Endothelial cell of umbilical vein (primary cell): ENCODE measurements around the gene LHFPL2.

Source experiments
- CTCF ChIP-seq, 2 donors: IDR thresholded peaks; 1 replicate in 1 of 2; 2 replicates in 1 of 2; pipeline ENCODE4 v1.5.1; 2011; ENCODE audit warnings: low read length in 2 of 2, mild to moderate bottlenecking in 2 of 2, moderate library complexity in 2 of 2, control low read depth in 1 of 2, inconsistent platforms in 1 of 2, low read depth in 1 of 2; ENCODE audit not compliant: insufficient read depth in 1 of 2; ENCODE audit errors: extremely low read depth in 1 of 2
- EZH2 ChIP-seq: IDR thresholded peaks from 2 replicates; pipeline ENCODE4 v1.6.1; 2012; ENCODE audit warnings: borderline replicate concordance, low read depth, mild to moderate bottlenecking, moderate library complexity, low read length, inconsistent platforms; ENCODE audit not compliant: severe bottlenecking

DNA sequence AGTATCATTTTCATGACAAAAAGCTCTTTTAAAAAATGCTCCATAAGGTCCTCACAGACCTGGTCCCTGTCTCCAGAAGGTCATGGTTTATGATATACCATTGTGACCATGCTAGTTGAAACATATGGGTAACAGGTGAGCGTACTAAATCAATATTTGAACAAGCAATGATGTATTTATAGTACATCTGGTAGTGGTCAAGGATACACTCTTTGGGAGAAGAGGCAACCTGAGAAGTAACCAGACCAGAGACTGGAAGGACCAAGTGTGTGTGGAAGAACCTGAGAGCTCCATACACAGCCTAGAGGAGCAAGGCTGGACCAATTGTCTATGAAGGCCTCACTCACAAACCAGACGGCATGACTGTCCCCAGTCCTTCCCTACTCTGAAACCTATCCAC lies 55.1 kb downstream of the LHFPL2 start:
- no peak for TF ChIP-seq EZH2
- TF ChIP-seq CTCF (IDR thresholded peaks at IDR 0.05; ENCODE audit: extremely low read depth in 1 of 2, insufficient read depth in 1 of 2, low read depth in 1 of 2, low read length in 2 of 2), result no peak
